GM12878 (cell line): ENCODE data around the gene MAP2K1. TPM values are rescaled to one million over a fixed set of nuclear protein-coding genes. Genes with fewer than 3 reads are reported as not detected.
A peak's percentile ranks its signal among the peaks of the same experiment; 100 is the strongest.

ENCODE experiments used
- ATAC-seq: fragments of 200-7000 bp; cut with Tn5 transposase; 3 replicates; pipeline ENCODE4 v1.9.1; 2020; ENCODE audit warnings: mild to moderate bottlenecking, moderate library complexity
- BruUV-seq: library from RNA; stranded (reverse); fragments of 400-500 nt; replicated peaks from 2 replicates; lab custom pipeline; 2021; lab: Mats Ljungman, UMichigan
- CTCF ChIA-PET: fragments of 300-600 bp; sonication (Branson Sonifier 250); formaldehyde crosslinking; extraction: SDS; loops from one replicate; lab custom pipeline; 2021; ENCODE audit warnings: inconsistent platforms; lab: Yijun Ruan, JAX
- POLR2A ChIA-PET: fragments of 350-600 bp; formaldehyde crosslinking; extraction: SDS; loops from one replicate; lab custom pipeline; 2021; ENCODE audit warnings: inconsistent platforms; lab: Charles Lee
- RAD21 ChIA-PET: fragments of 300-600 bp; sonication (Branson Sonifier 250); formaldehyde crosslinking; loops from one replicate; lab custom pipeline; 2023; ENCODE audit warnings: antibody characterized with exemption; ENCODE audit not compliant: unreplicated experiment; lab: Charles Lee
- SMC1A ChIA-PET: fragments of 300-600 bp; sonication (Branson Sonifier 250); formaldehyde crosslinking; loops from one replicate; lab custom pipeline; 2023; ENCODE audit not compliant: unreplicated experiment, uncharacterized antibody; lab: Charles Lee
- DNase-seq: peaks from one replicate; pipeline ENCODE4 v3.0.0-alpha.2; 2011; ENCODE audit warnings: low read depth, low spot score
- FAIRE-seq: peaks from 3 replicates; lab custom pipeline; 2011; peaks lifted over from hg19 to GRCh38; lab: Jason Lieb, UNC
- H2AFZ ChIP-seq: 2 replicates; pipeline ENCODE4 v1.6.0; 2011; ENCODE audit warnings: low read depth, low read length, control low read depth; ENCODE audit not compliant: control insufficient read depth
- H3K27ac ChIP-seq: 2 replicates; pipeline ENCODE4 v1.5.1; 2011; ENCODE audit warnings: control low read depth; ENCODE audit not compliant: control insufficient read depth, insufficient read depth
- H3K27me3 ChIP-seq, 2 experiments: replicated peaks in 1 of 2; 2 replicates each; pipeline versions ENCODE4 v1.6.0 to v1.6.1; 2011; ENCODE audit warnings: low read length in 1 of 2; ENCODE audit not compliant: control insufficient read depth in 2 of 2, insufficient read depth in 2 of 2
- H3K36me3 ChIP-seq, 2 experiments: 2 replicates each; pipeline ENCODE4 v1.5.1; 2011; ENCODE audit warnings: low read length in 1 of 2; ENCODE audit not compliant: control insufficient read depth in 2 of 2, insufficient read depth in 2 of 2
- H3K4me1 ChIP-seq: 2 replicates; pipeline ENCODE4 v1.6.1; 2011; ENCODE audit warnings: mild to moderate bottlenecking, low read length, moderate library complexity, mixed read lengths; ENCODE audit not compliant: control insufficient read depth, insufficient read depth
- H3K4me2 ChIP-seq: 2 replicates; pipeline ENCODE4 v1.6.0; 2011; ENCODE audit warnings: control low read depth; ENCODE audit not compliant: control insufficient read depth, insufficient read depth
- H3K4me3 ChIP-seq: fragments of 200-600 bp; sonication (generic); 2 replicates; pipeline ENCODE4 v1.5.1; 2016
- H3K79me2 ChIP-seq: 2 replicates; pipeline ENCODE4 v1.6.0; 2011; ENCODE audit warnings: low read length; ENCODE audit not compliant: control insufficient read depth, insufficient read depth
- H3K9ac ChIP-seq: 2 replicates; pipeline ENCODE4 v1.8.0; 2011; ENCODE audit warnings: low read length, control low read depth, mixed read lengths; ENCODE audit not compliant: control insufficient read depth, insufficient read depth
- H3K9me3 ChIP-seq: replicated peaks from 3 replicates; pipeline ENCODE4 v1.5.1; 2011; ENCODE audit warnings: mild to moderate bottlenecking, low read length; ENCODE audit not compliant: control insufficient read depth, insufficient read depth
- H4K20me1 ChIP-seq: 2 replicates; pipeline ENCODE4 v1.6.0; 2011; ENCODE audit not compliant: control insufficient read depth, insufficient read depth
- DPF2 ChIP-seq: fragments of 450-650 bp; IDR thresholded peaks from 2 replicates; pipeline ENCODE4 v1.6.1; 2017; ENCODE audit warnings: mild to moderate bottlenecking
- GABPA ChIP-seq: IDR thresholded peaks from 2 replicates; pipeline ENCODE4 v1.6.1; 2014; ENCODE audit warnings: antibody characterized with exemption, low read depth, mild to moderate bottlenecking, inconsistent platforms
- JUNB ChIP-seq: IDR thresholded peaks from 2 replicates; pipeline ENCODE4 v1.6.1; 2016; ENCODE audit warnings: antibody characterized with exemption, mild to moderate bottlenecking
- MAX ChIP-seq: IDR thresholded peaks from 2 replicates; pipeline ENCODE4 v1.6.1; 2012; ENCODE audit warnings: low read depth, low read length, improper control_type of control experiment
- POLR2AphosphoS2 ChIP-seq: IDR thresholded peaks from 2 replicates; pipeline ENCODE4 v1.6.1; 2011; ENCODE audit warnings: low read depth, mild to moderate bottlenecking, low read length, improper control_type of control experiment, moderate library complexity
- RFX5 ChIP-seq: IDR thresholded peaks from 2 replicates; pipeline ENCODE4 v1.6.1; 2011; ENCODE audit warnings: low read depth, low read length, improper control_type of control experiment
- RUNX3 ChIP-seq: IDR thresholded peaks from 2 replicates; pipeline ENCODE4 v1.6.1; 2012; ENCODE audit warnings: low read length, inconsistent platforms
- SMAD1 ChIP-seq: fragments of 450-650 bp; IDR thresholded peaks from 2 replicates; pipeline ENCODE4 v1.6.1; 2018; ENCODE audit warnings: mild to moderate bottlenecking, low read depth; ENCODE audit not compliant: partially characterized antibody
- SUPT20H ChIP-seq: IDR thresholded peaks from 2 replicates; pipeline ENCODE4 v1.6.1; 2011; ENCODE audit warnings: low read depth, mild to moderate bottlenecking, low read length, moderate library complexity, borderline replicate concordance; ENCODE audit not compliant: control insufficient read depth
- WGBS: methylation state at CpG from one replicate; pipeline ENCODE4 v1.1.6; 2016; ENCODE audit warnings: low lambda C conversion rate; ENCODE audit not compliant: insufficient replicate concordance, insufficient coverage; ENCODE audit errors: missing lambda C conversion rate; 5-methylcytosine and 5-hydroxymethylcytosine counted together
- in situ Hi-C: fragments of 300-500 bp; cut with MboI; formaldehyde crosslinking; loops from 9 replicates; pipeline ENCODE4 v1.14.3; 2018; ENCODE audit warnings: mixed read lengths
- intact Hi-C: fragments of 100-400 bp; cut with micrococcal nuclease; formaldehyde crosslinking; loops from one replicate; pipeline ENCODE4 v1.14.2; 2022; ENCODE audit not compliant: unreplicated experiment
- polyA plus RNA-seq, 11 experiments: library from polyadenylated mRNA; depleted of rRNA in 4 of 11; unstranded in 6 of 11; stranded (reverse) in 5 of 11; fragments of >200 nt; fragmentation: Nextera tagmentation in 4 of 11; fragmentation: Illumina TruSeq in 1 of 11; extraction: Ambion mirVana in 4 of 11; extraction: Trizol in 1 of 11; gene quantifications; 1 replicate in 1 of 11; 2 replicates in 10 of 11; pipeline versions ENCODE4 v1.2.1 to v1.2.3, GENCODE V29; 2011 to 2016; ENCODE audit warnings: inconsistent platforms in 2 of 11, missing spikeins in 2 of 11, low read depth in 1 of 11
- total RNA-seq, 4 experiments: library from RNA; depleted of rRNA in 3 of 4; stranded (reverse); fragments of >200 nt in 3 of 4; fragmentation: Illumina TruSeq in 1 of 4; extraction: Trizol in 1 of 4; gene quantifications; 2 replicates each; pipeline versions ENCODE4 v1.2.1 to v1.2.3, GENCODE V29; 2013 to 2021
- TF ChIP-seq, protein P1 (sequence below): fragments of 450-650 bp; formaldehyde crosslinking; IDR thresholded peaks from 2 replicates; pipeline ENCODE4 v1.4.0; 2022; ENCODE audit warnings: mild to moderate bottlenecking, moderate library complexity
- TF ChIP-seq, protein P2 (sequence below): fragments of 450-650 bp; IDR thresholded peaks from 2 replicates; pipeline ENCODE4 v1.6.1; 2018; ENCODE audit warnings: mild to moderate bottlenecking, low read depth, moderate library complexity; ENCODE audit not compliant: partially characterized antibody

MAP2K1 gene
- total and polyA plus RNA-seq, 10 of the 15 experiments (the other 5 are each of a cell fraction or from before 2014, with no cell fraction given), result 11.2 to 112 (median 56.6) TPM

- Histone ChIP-seq H3K9me3 (no peaks in the 10 kb centered on the region), H2AFZ (no peak overlapping the region), H4K20me1 (peaks cover 3% of the 10 kb centered on the region; the same call in 1 of the 2 replicates), H3K4me2 (peak overlapping the region; percentile 39), H3K79me2 (peaks cover 71% of the 10 kb centered on the region), H3K4me1 (peaks cover 4% of the 10 kb centered on the region; the same call in 1 of the 2 replicates), H3K9ac (peak overlapping the region; percentile 97), H3K36me3 (peaks cover 7 to 34% of the 10 kb centered on the region in 2 experiments), H3K4me3 (peak overlapping the region; percentile 99), H3K27me3 (no peaks in the 10 kb centered on the region), H3K27ac (peak overlapping the region; percentile 97; the same call in 1 of the 2 replicates)
- in situ Hi-C loops, result loop anchor here (5.0 kb wide), 1 partner anchor 145 kb away; the partner anchor contains the start of gene TIPIN
- no peak for ATAC-seq
- DNase-seq, result no peak
- RAD21 ChIA-PET, result interaction anchor here (0.6 kb wide), 1 partner anchor 116 kb away, joined by 3 read pairs; the partner anchor contains the start of gene MAP2K1
- SMC1A ChIA-PET, result interaction anchor here (1.0 kb wide), 1 partner anchor 64 kb away, joined by 3 read pairs; no protein-coding TSS in a partner anchor
- CTCF ChIA-PET, result interaction anchor here (1.9 kb wide), 1 partner anchor 115 kb away, joined by 11 read pairs; the partner anchor contains the start of gene MAP2K1
- intact Hi-C loops, result loop anchor here (2.0 kb wide), 1 partner anchor 64 kb away; no protein-coding TSS in a partner anchor
- no peak for FAIRE-seq
- POLR2A ChIA-PET, result interaction anchor here (1.9 kb wide), 1 partner anchor 30 kb away, joined by 5 read pairs; no protein-coding TSS in a partner anchor
- BruUV-seq, result no TSS peak
- TF ChIP-seq SMAD1, result no peak
- no peak for TF ChIP-seq POLR2AphosphoS2
- TF ChIP-seq, protein P1, sequence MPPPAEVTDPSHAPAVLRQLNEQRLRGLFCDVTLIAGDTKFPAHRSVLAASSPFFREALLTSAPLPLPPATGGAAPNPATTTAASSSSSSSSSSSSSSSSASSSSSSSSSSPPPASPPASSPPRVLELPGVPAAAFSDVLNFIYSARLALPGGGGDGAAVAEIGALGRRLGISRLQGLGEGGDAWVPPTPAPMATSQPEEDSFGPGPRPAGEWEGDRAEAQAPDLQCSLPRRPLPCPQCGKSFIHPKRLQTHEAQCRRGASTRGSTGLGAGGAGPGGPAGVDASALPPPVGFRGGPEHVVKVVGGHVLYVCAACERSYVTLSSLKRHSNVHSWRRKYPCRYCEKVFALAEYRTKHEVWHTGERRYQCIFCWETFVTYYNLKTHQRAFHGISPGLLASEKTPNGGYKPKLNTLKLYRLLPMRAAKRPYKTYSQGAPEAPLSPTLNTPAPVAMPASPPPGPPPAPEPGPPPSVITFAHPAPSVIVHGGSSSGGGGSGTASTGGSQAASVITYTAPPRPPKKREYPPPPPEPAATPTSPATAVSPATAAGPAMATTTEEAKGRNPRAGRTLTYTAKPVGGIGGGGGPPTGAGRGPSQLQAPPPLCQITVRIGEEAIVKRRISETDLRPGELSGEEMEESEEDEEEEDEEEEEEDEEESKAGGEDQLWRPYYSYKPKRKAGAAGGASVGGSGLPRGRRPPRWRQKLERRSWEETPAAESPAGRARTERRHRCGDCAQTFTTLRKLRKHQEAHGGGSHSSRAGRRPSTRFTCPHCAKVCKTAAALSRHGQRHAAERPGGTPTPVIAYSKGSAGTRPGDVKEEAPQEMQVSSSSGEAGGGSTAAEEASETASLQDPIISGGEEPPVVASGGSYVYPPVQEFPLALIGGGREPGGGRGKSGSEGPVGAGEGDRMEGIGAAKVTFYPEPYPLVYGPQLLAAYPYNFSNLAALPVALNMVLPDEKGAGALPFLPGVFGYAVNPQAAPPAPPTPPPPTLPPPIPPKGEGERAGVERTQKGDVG (CRISPR knock-in tag), result no peak
- no peak for TF ChIP-seq MAX
- no peak for TF ChIP-seq RUNX3
- no peak for TF ChIP-seq SUPT20H
- no peak for TF ChIP-seq JUNB
- TF ChIP-seq, protein P2, sequence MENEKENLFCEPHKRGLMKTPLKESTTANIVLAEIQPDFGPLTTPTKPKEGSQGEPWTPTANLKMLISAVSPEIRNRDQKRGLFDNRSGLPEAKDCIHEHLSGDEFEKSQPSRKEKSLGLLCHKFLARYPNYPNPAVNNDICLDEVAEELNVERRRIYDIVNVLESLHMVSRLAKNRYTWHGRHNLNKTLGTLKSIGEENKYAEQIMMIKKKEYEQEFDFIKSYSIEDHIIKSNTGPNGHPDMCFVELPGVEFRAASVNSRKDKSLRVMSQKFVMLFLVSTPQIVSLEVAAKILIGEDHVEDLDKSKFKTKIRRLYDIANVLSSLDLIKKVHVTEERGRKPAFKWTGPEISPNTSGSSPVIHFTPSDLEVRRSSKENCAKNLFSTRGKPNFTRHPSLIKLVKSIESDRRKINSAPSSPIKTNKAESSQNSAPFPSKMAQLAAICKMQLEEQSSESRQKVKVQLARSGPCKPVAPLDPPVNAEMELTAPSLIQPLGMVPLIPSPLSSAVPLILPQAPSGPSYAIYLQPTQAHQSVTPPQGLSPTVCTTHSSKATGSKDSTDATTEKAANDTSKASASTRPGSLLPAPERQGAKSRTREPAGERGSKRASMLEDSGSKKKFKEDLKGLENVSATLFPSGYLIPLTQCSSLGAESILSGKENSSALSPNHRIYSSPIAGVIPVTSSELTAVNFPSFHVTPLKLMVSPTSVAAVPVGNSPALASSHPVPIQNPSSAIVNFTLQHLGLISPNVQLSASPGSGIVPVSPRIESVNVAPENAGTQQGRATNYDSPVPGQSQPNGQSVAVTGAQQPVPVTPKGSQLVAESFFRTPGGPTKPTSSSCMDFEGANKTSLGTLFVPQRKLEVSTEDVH, result no peak
- TF ChIP-seq GABPA, result no peak
- no peak for TF ChIP-seq DPF2
- TF ChIP-seq RFX5, result no peak
- WGBS, result 4% methylated on average over 10 of the region's 10 CpGs
These were observed 115.8 kb downstream of the MAP2K1 start for GRCh38 chr15:66502491-66502890.
